Sigmoid colon (tissue), 4 donors: ENCODE measurements around the gene C12orf60.

Source experiments
- EP300 ChIP-seq, 4 donors: sonication (generic); formaldehyde crosslinking; IDR thresholded peaks; one replicate each; pipeline ENCODE4 v1.6.1; 2017; ENCODE audit warnings: antibody characterized with exemption in 4 of 4
- POLR2A ChIP-seq, 2 donors: fragments of 450-650 bp; IDR thresholded peaks; one replicate each; pipeline ENCODE4 v1.6.1; 2016; ENCODE audit warnings: antibody characterized with exemption in 2 of 2, mild to moderate bottlenecking in 2 of 2, moderate library complexity in 2 of 2
- TF ChIP-seq, protein P1 (sequence below), 4 experiments: fragments of 450-650 bp in 3 of 4; fragments of 200-600 bp in 1 of 4; IDR thresholded peaks; one replicate each; pipeline ENCODE4 v1.5.1; 2016 to 2019; ENCODE audit warnings: antibody characterized with exemption in 4 of 4, mild to moderate bottlenecking in 3 of 4, moderate library complexity in 2 of 4

DNA sequence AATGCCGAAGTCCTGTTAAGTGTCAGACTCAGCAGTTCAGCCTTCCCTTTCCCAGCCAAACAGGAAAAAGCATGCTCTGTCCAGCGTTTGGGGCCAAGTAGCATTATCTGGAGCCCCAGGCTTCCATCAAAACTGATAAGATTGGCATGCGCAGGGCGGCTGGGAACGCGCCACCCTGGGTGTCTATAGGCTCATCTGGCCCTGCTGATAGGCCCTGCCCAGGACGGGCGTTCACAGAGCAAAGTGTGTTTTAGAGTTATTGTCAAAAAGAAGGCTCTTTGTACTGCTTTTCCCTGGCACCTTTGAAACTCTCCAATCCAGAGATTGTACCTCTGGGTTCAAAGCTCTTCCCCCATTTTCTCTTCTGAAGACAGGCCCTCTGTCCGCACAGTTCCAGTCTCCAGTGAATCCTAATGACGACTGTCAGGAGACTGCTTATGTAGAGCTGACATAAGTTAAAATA lies 40.0 kb downstream of the C12orf60 start, which contains the start of gene ART4:
- TF ChIP-seq, protein P1, sequence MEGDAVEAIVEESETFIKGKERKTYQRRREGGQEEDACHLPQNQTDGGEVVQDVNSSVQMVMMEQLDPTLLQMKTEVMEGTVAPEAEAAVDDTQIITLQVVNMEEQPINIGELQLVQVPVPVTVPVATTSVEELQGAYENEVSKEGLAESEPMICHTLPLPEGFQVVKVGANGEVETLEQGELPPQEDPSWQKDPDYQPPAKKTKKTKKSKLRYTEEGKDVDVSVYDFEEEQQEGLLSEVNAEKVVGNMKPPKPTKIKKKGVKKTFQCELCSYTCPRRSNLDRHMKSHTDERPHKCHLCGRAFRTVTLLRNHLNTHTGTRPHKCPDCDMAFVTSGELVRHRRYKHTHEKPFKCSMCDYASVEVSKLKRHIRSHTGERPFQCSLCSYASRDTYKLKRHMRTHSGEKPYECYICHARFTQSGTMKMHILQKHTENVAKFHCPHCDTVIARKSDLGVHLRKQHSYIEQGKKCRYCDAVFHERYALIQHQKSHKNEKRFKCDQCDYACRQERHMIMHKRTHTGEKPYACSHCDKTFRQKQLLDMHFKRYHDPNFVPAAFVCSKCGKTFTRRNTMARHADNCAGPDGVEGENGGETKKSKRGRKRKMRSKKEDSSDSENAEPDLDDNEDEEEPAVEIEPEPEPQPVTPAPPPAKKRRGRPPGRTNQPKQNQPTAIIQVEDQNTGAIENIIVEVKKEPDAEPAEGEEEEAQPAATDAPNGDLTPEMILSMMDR (IDR thresholded peaks at IDR 0.05) = no peak
- no peak for TF ChIP-seq EP300 (IDR thresholded peaks at IDR 0.05)
- no peak for TF ChIP-seq POLR2A (IDR thresholded peaks at IDR 0.05)
